Measurements from ENCODE around the gene FBXO45.

DNA sequence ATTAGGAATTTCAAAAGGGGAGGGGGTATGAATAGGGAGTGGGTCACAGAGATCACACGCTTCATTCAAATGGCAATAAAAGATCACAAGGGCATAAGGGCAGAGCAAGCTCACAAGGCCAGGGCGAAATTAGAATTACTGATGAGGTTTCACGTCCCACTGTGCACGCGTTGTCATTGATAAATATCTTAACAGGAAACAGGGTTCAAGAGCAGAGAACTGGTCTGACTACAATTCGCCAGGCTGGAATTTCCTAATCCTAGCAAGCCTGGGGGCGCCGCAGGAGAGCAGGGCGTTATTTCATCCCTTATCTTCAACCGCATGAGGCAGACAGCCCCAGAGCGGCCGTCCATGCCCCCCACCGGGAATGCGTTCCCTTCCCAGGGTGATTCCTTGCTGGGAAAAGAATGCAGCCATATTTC, 35.2 kb upstream of the FBXO45 start:
- TF ChIP-seq, protein P1, sequence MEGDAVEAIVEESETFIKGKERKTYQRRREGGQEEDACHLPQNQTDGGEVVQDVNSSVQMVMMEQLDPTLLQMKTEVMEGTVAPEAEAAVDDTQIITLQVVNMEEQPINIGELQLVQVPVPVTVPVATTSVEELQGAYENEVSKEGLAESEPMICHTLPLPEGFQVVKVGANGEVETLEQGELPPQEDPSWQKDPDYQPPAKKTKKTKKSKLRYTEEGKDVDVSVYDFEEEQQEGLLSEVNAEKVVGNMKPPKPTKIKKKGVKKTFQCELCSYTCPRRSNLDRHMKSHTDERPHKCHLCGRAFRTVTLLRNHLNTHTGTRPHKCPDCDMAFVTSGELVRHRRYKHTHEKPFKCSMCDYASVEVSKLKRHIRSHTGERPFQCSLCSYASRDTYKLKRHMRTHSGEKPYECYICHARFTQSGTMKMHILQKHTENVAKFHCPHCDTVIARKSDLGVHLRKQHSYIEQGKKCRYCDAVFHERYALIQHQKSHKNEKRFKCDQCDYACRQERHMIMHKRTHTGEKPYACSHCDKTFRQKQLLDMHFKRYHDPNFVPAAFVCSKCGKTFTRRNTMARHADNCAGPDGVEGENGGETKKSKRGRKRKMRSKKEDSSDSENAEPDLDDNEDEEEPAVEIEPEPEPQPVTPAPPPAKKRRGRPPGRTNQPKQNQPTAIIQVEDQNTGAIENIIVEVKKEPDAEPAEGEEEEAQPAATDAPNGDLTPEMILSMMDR (IDR thresholded peaks at IDR 0.05; ENCODE audit: insufficient read depth, low read depth, low read length) = no peak
- no peak for TF ChIP-seq EZH2 (IDR thresholded peaks at IDR 0.05; ENCODE audit: insufficient read depth, low read length)
